IMR-90 (cell line): ENCODE results near the gene ATRNL1. TPM values are rescaled to one million over a fixed set of nuclear protein-coding genes. Genes with fewer than 3 reads are reported as not detected.
A peak's percentile ranks its signal among the peaks of the same experiment; 100 is the strongest.
"Not testable (repeated sequence)": the region's sequence is repeated elsewhere in the genome, so short reads cannot be mapped to it uniquely, and the experiment has no call there.

Experiments
- ATAC-seq: fragments of 200-7000 bp; cut with Tn5 transposase; 2 replicates; pipeline ENCODE4 v1.9.1; 2020; ENCODE audit warnings: low read depth, mild to moderate bottlenecking, moderate library complexity
- BruUV-seq: library from RNA; stranded (reverse); fragments of 400-500 nt; replicated peaks from 2 replicates; lab custom pipeline; 2021; lab: Mats Ljungman, UMichigan
- CTCF ChIA-PET: fragments of 300-600 bp; formaldehyde crosslinking; extraction: SDS; loops from one replicate; lab custom pipeline; 2021; ENCODE audit warnings: antibody characterized with exemption; lab: Yijun Ruan, JAX
- POLR2A ChIA-PET: fragments of 300-600 bp; sonication (Branson Sonifier 250); formaldehyde crosslinking; loops from one replicate; lab custom pipeline; 2022; ENCODE audit warnings: antibody characterized with exemption; ENCODE audit not compliant: unreplicated experiment; lab: Charles Lee
- DNase-seq: peaks from one replicate; pipeline ENCODE4 v3.0.0; 2013
- H2AFZ ChIP-seq: replicated peaks from 2 replicates; pipeline ENCODE3; 2013; ENCODE audit warnings: low read length, mild to moderate bottlenecking; ENCODE audit not compliant: poor library complexity
- H2AK5ac ChIP-seq: 2 replicates; pipeline ENCODE4 v1.6.1; 2013; ENCODE audit warnings: low read depth, low read length, inconsistent platforms
- H2AK9ac ChIP-seq: replicated peaks from 2 replicates; pipeline ENCODE3; 2013; ENCODE audit warnings: mild to moderate bottlenecking, low read depth, low read length, moderate library complexity; ENCODE audit not compliant: poor library complexity
- H2BK120ac ChIP-seq: 2 replicates; pipeline ENCODE4 v1.6.1; 2013; ENCODE audit warnings: low read depth, low read length, inconsistent platforms
- H2BK15ac ChIP-seq: 3 replicates; pipeline ENCODE4 v1.6.1; 2013; ENCODE audit warnings: low read depth, low read length, inconsistent platforms
- H2BK20ac ChIP-seq: 2 replicates; pipeline ENCODE4 v1.6.1; 2013; ENCODE audit warnings: low read depth, mild to moderate bottlenecking, inconsistent platforms, low read length, moderate library complexity
- H2BK5ac ChIP-seq: 2 replicates; pipeline ENCODE4 v1.6.1; 2013; ENCODE audit warnings: mild to moderate bottlenecking, low read depth, low read length, inconsistent platforms; ENCODE audit not compliant: poor library complexity, severe bottlenecking
- H3K14ac ChIP-seq: replicated peaks from 2 replicates; pipeline ENCODE4 v1.6.1; 2013; ENCODE audit warnings: low read depth, low read length, inconsistent platforms
- H3K18ac ChIP-seq: 2 replicates; pipeline ENCODE4 v1.6.1; 2013; ENCODE audit warnings: low read depth, low read length, control low read depth
- H3K23ac ChIP-seq: 2 replicates; pipeline ENCODE4 v1.6.1; 2013; ENCODE audit warnings: low read depth, low read length, inconsistent platforms
- H3K27ac ChIP-seq: 2 replicates; pipeline ENCODE4 v1.5.1; 2013; ENCODE audit warnings: mild to moderate bottlenecking, control low read depth, low read length; ENCODE audit not compliant: insufficient read depth
- H3K27me3 ChIP-seq: 2 replicates; pipeline ENCODE4 v1.6.1; 2013; ENCODE audit warnings: low read length; ENCODE audit not compliant: control insufficient read depth, insufficient read depth
- H3K36me3 ChIP-seq: 2 replicates; pipeline ENCODE4 v1.6.1; 2013; ENCODE audit warnings: low read length, mixed read lengths; ENCODE audit not compliant: control insufficient read depth, insufficient read depth
- H3K4ac ChIP-seq: 2 replicates; pipeline ENCODE4 v1.6.1; 2013; ENCODE audit warnings: low read depth, low read length, inconsistent platforms
- H3K4me1 ChIP-seq: 2 replicates; pipeline ENCODE4 v1.6.1; 2013; ENCODE audit warnings: low read length, mixed read lengths; ENCODE audit not compliant: control insufficient read depth, insufficient read depth
- H3K4me2 ChIP-seq: 2 replicates; pipeline ENCODE4 v1.6.1; 2013; ENCODE audit warnings: low read depth, mild to moderate bottlenecking, control low read depth, low read length, moderate library complexity
- H3K4me3 ChIP-seq: 2 replicates; pipeline ENCODE4 v1.5.1; 2013; ENCODE audit warnings: low read depth, mild to moderate bottlenecking, control low read depth, low read length, moderate library complexity; ENCODE audit not compliant: insufficient read depth
- H3K56ac ChIP-seq: 2 replicates; pipeline ENCODE4 v1.6.1; 2013; ENCODE audit warnings: low read length, inconsistent platforms; ENCODE audit not compliant: insufficient read depth; ENCODE audit errors: extremely low read depth
- H3K79me1 ChIP-seq, 2 experiments: 2 replicates each; pipeline ENCODE4 v1.6.1; 2013; ENCODE audit warnings: low read length in 2 of 2, inconsistent platforms in 1 of 2, low read depth in 1 of 2
- H3K9ac ChIP-seq: 2 replicates; pipeline ENCODE4 v1.6.1; 2013; ENCODE audit warnings: low read depth, low read length, control low read depth
- H3K9me1 ChIP-seq: 2 replicates; pipeline ENCODE4 v1.6.1; 2013; ENCODE audit warnings: low read length, inconsistent platforms; ENCODE audit not compliant: insufficient read depth
- H3K9me3 ChIP-seq: 2 replicates; pipeline ENCODE4 v1.6.1; 2013; ENCODE audit warnings: low read length; ENCODE audit not compliant: control insufficient read depth, insufficient read depth
- H4K20me1 ChIP-seq: 2 replicates; pipeline ENCODE4 v1.6.1; 2013; ENCODE audit warnings: low read length, inconsistent platforms; ENCODE audit not compliant: insufficient read depth
- H4K5ac ChIP-seq: 2 replicates; pipeline ENCODE4 v1.6.1; 2013; ENCODE audit warnings: mild to moderate bottlenecking, low read depth, low read length, control low read depth
- H4K8ac ChIP-seq, 2 experiments: 2 replicates each; pipeline ENCODE4 v1.6.1; 2013; ENCODE audit warnings: low read depth in 2 of 2, low read length in 2 of 2, control low read depth in 1 of 2, inconsistent platforms in 1 of 2
- H4K91ac ChIP-seq: 2 replicates; pipeline ENCODE4 v1.6.1; 2013; ENCODE audit warnings: low read depth, low read length, inconsistent platforms; ENCODE audit not compliant: insufficient read depth
- BHLHE40 ChIP-seq: fragments of 150-350 bp; IDR thresholded peaks from 2 replicates; pipeline ENCODE4 v1.6.1; 2016; ENCODE audit warnings: mild to moderate bottlenecking, low read depth, low read length
- MAZ ChIP-seq: IDR thresholded peaks from 2 replicates; pipeline ENCODE4 v1.6.1; 2012; ENCODE audit warnings: low read depth, mild to moderate bottlenecking, low read length, improper control_type of control experiment, moderate library complexity, borderline replicate concordance
- WGBS, 2 experiments: methylation state at CpG; one replicate each; pipeline versions ENCODE4 v1.1.5 to v1.1.7; 2013; ENCODE audit warnings: missing lambda C conversion rate in 2 of 2; ENCODE audit not compliant: insufficient read length in 1 of 2; ENCODE audit errors: extremely low coverage in 2 of 2; 5-methylcytosine and 5-hydroxymethylcytosine counted together
- dilution Hi-C: fragments of 300-500 bp; cut with HindIII; formaldehyde crosslinking; loops from one replicate; pipeline ENCODE4 v1.14.3; 2018; ENCODE audit warnings: low sequenced_read_pairs; ENCODE audit not compliant: unreplicated experiment
- in situ Hi-C: fragments of 300-500 bp; cut with MboI; formaldehyde crosslinking; loops from 3 replicates; pipeline ENCODE4 v1.14.3; 2019; ENCODE audit warnings: low sequenced_read_pairs, inconsistent platforms, mixed read lengths
- intact Hi-C: fragments of 100-400 bp; cut with micrococcal nuclease; formaldehyde crosslinking; loops from 2 replicates; pipeline ENCODE4 v1.10.0; 2022
- polyA plus RNA-seq, 3 experiments: library from polyadenylated mRNA; depleted of rRNA; stranded (reverse); fragments of >200 nt; gene quantifications; 2 replicates each; pipeline ENCODE4 v1.2.3, GENCODE V29; 2012; ENCODE audit warnings: low replicate concordance in 1 of 3
- total RNA-seq: library from RNA; depleted of rRNA; stranded (reverse); fragments of >200 nt; gene quantifications from 2 replicates; pipeline ENCODE4 v1.2.3, GENCODE V29; 2012

The ATRNL1 gene
- total and polyA plus RNA-seq, 2 of the 4 experiments (the other 2 are of a cell fraction): 0.18 to 0.19 TPM

- Histone ChIP-seq H2BK120ac (no peak overlapping the region), H3K36me3 (no peaks in the 10 kb centered on the region), H3K4me2 (no peak overlapping the region), H3K79me1 (no peaks in the 10 kb centered on the region), H3K27ac (no peak overlapping the region), H3K4me1 (no peaks in the 10 kb centered on the region), H3K4me3 (no peak overlapping the region), H4K8ac (no peak overlapping the region), H4K20me1 (no peaks in the 10 kb centered on the region), H3K4ac (no peak overlapping the region), H4K91ac (no peak overlapping the region), H3K9ac (no peak overlapping the region), H2BK20ac (no peak overlapping the region), H2AFZ (no peak overlapping the region), H4K5ac (no peak overlapping the region), H3K23ac (no peak overlapping the region), H2AK5ac (no peak overlapping the region), H3K9me3 (no peaks in the 10 kb centered on the region), H3K56ac (no peak overlapping the region), H3K18ac (no peak overlapping the region), H3K14ac (no peak overlapping the region), H3K27me3 (no peaks in the 10 kb centered on the region), H2BK15ac (no peak overlapping the region), H3K9me1 (no peaks in the 10 kb centered on the region), H2BK5ac (no peak overlapping the region), H2AK9ac (no peak overlapping the region)
- intact Hi-C loops (no loop called here), dilution Hi-C loops (no loop called here), in situ Hi-C loops (loop anchor here (25.0 kb wide), 1 partner anchor 515 kb away; no protein-coding TSS in a partner anchor)
- DNase-seq: peak; percentile 30
- no peak for ATAC-seq
- no CpG with 5 or more reads among the region's 1 CpG for whole genome bisulfite sequencing, 2 experiments
- POLR2A ChIA-PET: no interaction called here
- TF ChIP-seq BHLHE40 (no peak), MAZ (no peak)
- BruUV-seq: no TSS peak
- CTCF ChIA-PET: no interaction called here
Observed at GRCh38 chr10:115402699-115403098, 309.5 kb downstream of the ATRNL1 start.

DNA sequence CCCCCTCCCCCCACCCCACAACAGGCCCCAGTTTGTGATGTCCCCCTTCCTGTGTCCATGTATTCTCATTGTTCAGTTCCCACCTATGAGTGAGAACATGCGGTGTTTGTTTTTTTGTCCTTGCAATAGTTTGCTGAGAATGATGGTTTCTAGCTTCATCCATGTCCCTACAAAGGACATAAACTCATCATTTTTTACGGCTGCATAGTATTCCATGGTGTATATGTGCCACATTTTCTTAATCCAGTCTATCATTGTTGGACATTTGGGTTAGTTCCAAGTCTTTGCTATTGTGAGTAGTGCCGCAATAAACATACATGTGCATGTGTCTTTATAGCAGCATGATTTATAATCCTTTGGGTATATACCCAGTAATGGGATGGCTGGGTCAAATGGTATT is 312.7 kb downstream of the ATRNL1 start:
- H3K14ac ChIP-seq, intact Hi-C loops, H3K79me1 ChIP-seq, H2AFZ ChIP-seq, H4K91ac ChIP-seq, H3K4me3 ChIP-seq, dilution Hi-C loops, POLR2A ChIA-PET, CTCF ChIA-PET, H4K8ac ChIP-seq, BruUV-seq, H2AK9ac ChIP-seq, H4K20me1 ChIP-seq, ATAC-seq, H2BK5ac ChIP-seq, H2BK20ac ChIP-seq, DNase-seq, H3K27me3 ChIP-seq, H2BK15ac ChIP-seq, H3K56ac ChIP-seq, H2AK5ac ChIP-seq, H3K4me1 ChIP-seq, H3K4me2 ChIP-seq, H2BK120ac ChIP-seq, H4K5ac ChIP-seq, H3K9me3 ChIP-seq, H3K9me1 ChIP-seq, H3K27ac ChIP-seq, H3K36me3 ChIP-seq, H3K4ac ChIP-seq, H3K23ac ChIP-seq, H3K18ac ChIP-seq, H3K9ac ChIP-seq: not testable (repeated sequence)
- in situ Hi-C loops: loop anchor here (25.0 kb wide), 1 partner anchor 519 kb away; no protein-coding TSS in a partner anchor
- no CpG with 5 or more reads among the region's 3 CpGs for WGBS, 2 experiments
